Transverse colon (tissue), 4 donors: ENCODE data around the gene DVL1. TPM values are rescaled to one million over a fixed set of nuclear protein-coding genes. Genes with fewer than 3 reads are reported as not detected.

Experiments used
- DNase-seq: peaks from one replicate; pipeline ENCODE4 v3.0.0-alpha.2; 2019
- H3K27ac ChIP-seq, 4 donors: fragments of 200-600 bp; sonication (generic); 2 replicates each; pipeline ENCODE4 v1.5.1; 2016 to 2018; ENCODE audit warnings: inconsistent platforms in 4 of 4
- H3K27me3 ChIP-seq: fragments of 200-600 bp; sonication (generic); 2 replicates; pipeline ENCODE4 v1.5.1; 2017; ENCODE audit warnings: inconsistent platforms
- H3K36me3 ChIP-seq, 4 donors: fragments of 200-600 bp; sonication (generic); 2 replicates each; pipeline ENCODE4 v1.5.1; 2017 to 2019; ENCODE audit warnings: inconsistent platforms in 4 of 4
- H3K4me1 ChIP-seq, 4 donors: fragments of 200-600 bp; sonication (generic); 2 replicates each; pipeline ENCODE4 v1.5.1; 2017 to 2020; ENCODE audit warnings: inconsistent platforms in 4 of 4
- H3K4me3 ChIP-seq, 4 donors: fragments of 200-600 bp; sonication (generic); 1 replicate in 1 of 4; 2 replicates in 3 of 4; pipeline versions ENCODE4 v1.5.1 to v1.6.1; 2017 to 2019; ENCODE audit warnings: inconsistent platforms in 4 of 4
- H3K9me3 ChIP-seq, 2 donors: fragments of 200-600 bp; sonication (generic); 2 replicates each; pipeline ENCODE4 v1.5.1; 2017 to 2019; ENCODE audit warnings: inconsistent platforms in 2 of 2
- CTCF ChIP-seq, 5 experiments: fragments of 200-600 bp in 3 of 5; fragments of 450-650 bp in 2 of 5; sonication (generic) in 3 of 5; IDR thresholded peaks; 1 replicate in 2 of 5; 2 replicates in 3 of 5; pipeline ENCODE4 v1.5.1; 2016 to 2017; ENCODE audit warnings: antibody characterized with exemption in 5 of 5, inconsistent platforms in 3 of 5, mild to moderate bottlenecking in 2 of 5, moderate library complexity in 1 of 5
- EP300 ChIP-seq: sonication (generic); formaldehyde crosslinking; IDR thresholded peaks from one replicate; pipeline ENCODE4 v1.6.1; 2017; ENCODE audit warnings: antibody characterized with exemption, low read depth
- POLR2A ChIP-seq: fragments of 450-650 bp; IDR thresholded peaks from one replicate; pipeline ENCODE4 v1.6.1; 2016; ENCODE audit warnings: antibody characterized with exemption, mild to moderate bottlenecking, moderate library complexity
- POLR2AphosphoS5 ChIP-seq, 3 donors: sonication (generic); formaldehyde crosslinking; IDR thresholded peaks; one replicate each; pipeline ENCODE4 v1.6.1; 2016; ENCODE audit warnings: antibody characterized with exemption in 3 of 3
- WGBS, 2 donors: methylation state at CpG; one replicate each; pipeline ENCODE4 v1.1.5; 2018; ENCODE audit warnings: low coverage in 1 of 2; 5-methylcytosine and 5-hydroxymethylcytosine counted together
- in situ Hi-C, 4 donors: fragments of 200-750 bp; cut with MboI; loops; one replicate each; pipeline versions ENCODE4 v1.15.0 to v1.15.1; 2017; ENCODE audit warnings: low sequenced_read_pairs in 3 of 4, low pct_ligation_motif_present in 1 of 4, low pct_unique_long_range_greater_than_20kb in 1 of 4
- intact Hi-C: fragments of 100-400 bp; cut with DNase I; formaldehyde crosslinking; loops from one replicate; pipeline ENCODE4 v1.15.1; 2023; ENCODE audit warnings: low total_unique reads
- total RNA-seq, 4 donors: library from RNA; depleted of rRNA; stranded (reverse); fragments of >200 nt; gene quantifications; one replicate each; pipeline ENCODE4 v1.1.0, GENCODE V29; 2016

DVL1 gene
- total RNA-seq, 4 donors from 2014 or later, result 103 to 182 (median 115) TPM

DNA sequence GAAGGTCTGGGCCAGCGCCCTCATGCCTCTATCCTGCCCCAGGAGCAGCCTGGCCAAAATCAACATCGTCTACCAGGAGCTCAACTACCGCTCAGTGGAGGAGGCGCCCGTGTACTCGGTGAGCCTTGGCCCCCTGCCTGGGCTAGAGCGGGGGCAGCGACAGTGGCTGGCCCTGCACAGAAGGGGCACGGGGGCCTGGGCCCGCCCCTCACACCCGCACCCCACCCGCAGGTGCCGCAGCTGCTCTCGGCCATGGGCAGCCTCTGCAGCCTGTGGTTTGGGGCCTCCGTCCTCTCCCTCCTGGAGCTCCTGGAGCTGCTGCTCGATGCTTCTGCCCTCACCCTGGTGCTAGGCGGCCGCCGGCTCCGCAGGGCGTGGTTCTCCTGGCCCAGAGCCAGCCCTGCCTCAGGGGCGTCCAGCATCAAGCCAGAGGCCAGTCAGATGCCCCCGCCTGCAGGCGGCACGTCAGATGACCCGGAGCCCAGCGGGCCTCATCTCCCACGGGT lies 58.1 kb downstream of the DVL1 start:
- peak; percentile 45 for DNase-seq
- no peak overlapping the region for H3K27ac ChIP-seq
- intact Hi-C loops (loop anchor here (2.0 kb wide), 1 partner anchor 168 kb away; no protein-coding TSS in a partner anchor), in situ Hi-C loops (no loop called here)
- TF ChIP-seq POLR2AphosphoS5 (IDR thresholded peaks at IDR 0.05) (no peak), CTCF (IDR thresholded peaks at IDR 0.05) (no peak), POLR2A (no peak), EP300 (no peak)
- H3K4me3 ChIP-seq, result no peak overlapping the region
- H3K27me3 ChIP-seq, result peaks cover 19% of the 10 kb centered on the region
- no peaks in the 10 kb centered on the region for H3K9me3 ChIP-seq
- peaks cover 0 to 12% (median 11%) of the 10 kb centered on the region in 4 donors for H3K4me1 ChIP-seq
- 34% methylated on average over 18 of the region's 28 CpGs; no CpG with 5 or more reads in 1 of the 2 donors for WGBS, 2 donors
- H3K36me3 ChIP-seq, result no peaks in the 10 kb centered on the region

DNA sequence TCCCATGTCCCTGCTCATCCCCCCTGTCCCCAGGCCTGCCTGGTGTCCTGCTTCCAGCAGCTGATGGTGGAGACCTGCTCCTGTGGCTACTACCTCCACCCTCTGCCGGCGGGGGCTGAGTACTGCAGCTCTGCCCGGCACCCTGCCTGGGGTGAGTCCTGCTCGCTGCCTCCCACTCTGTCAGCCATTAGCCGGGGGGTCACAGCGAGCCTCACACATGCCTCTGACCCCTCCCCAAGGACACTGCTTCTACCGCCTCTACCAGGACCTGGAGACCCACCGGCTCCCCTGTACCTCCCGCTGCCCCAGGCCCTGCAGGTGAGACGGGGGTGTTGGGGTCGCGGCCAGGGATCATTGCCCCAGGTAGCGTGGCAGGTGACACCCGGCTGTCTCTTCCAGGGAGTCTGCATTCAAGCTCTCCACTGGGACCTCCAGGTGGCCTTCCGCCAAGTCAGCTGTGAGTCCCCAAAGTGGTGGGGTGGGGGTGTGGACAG lies 58.9 kb downstream of the DVL1 start:
- H3K27me3 ChIP-seq, result peaks cover 27% of the 10 kb centered on the region
- peaks cover 0 to 18% (median 15%) of the 10 kb centered on the region in 4 donors for H3K4me1 ChIP-seq
- no peaks in the 10 kb centered on the region for H3K36me3 ChIP-seq
- 67% methylated on average over 11 of the region's 15 CpGs; no CpG with 5 or more reads in 1 of the 2 donors for WGBS, 2 donors
- DNase-seq, result peak; percentile 83
- TF ChIP-seq POLR2A (no peak), CTCF (IDR thresholded peaks at IDR 0.05) (peak; percentile 56 to 88 (median 77))
- intact Hi-C loops, result loop anchor here (2.0 kb wide), 1 partner anchor 167 kb away; no protein-coding TSS in a partner anchor
- H3K27ac ChIP-seq, result no peak overlapping the region
- in situ Hi-C loops, result no loop called here
- no peaks in the 10 kb centered on the region for H3K9me3 ChIP-seq
- no peak overlapping the region for H3K4me3 ChIP-seq

DNA sequence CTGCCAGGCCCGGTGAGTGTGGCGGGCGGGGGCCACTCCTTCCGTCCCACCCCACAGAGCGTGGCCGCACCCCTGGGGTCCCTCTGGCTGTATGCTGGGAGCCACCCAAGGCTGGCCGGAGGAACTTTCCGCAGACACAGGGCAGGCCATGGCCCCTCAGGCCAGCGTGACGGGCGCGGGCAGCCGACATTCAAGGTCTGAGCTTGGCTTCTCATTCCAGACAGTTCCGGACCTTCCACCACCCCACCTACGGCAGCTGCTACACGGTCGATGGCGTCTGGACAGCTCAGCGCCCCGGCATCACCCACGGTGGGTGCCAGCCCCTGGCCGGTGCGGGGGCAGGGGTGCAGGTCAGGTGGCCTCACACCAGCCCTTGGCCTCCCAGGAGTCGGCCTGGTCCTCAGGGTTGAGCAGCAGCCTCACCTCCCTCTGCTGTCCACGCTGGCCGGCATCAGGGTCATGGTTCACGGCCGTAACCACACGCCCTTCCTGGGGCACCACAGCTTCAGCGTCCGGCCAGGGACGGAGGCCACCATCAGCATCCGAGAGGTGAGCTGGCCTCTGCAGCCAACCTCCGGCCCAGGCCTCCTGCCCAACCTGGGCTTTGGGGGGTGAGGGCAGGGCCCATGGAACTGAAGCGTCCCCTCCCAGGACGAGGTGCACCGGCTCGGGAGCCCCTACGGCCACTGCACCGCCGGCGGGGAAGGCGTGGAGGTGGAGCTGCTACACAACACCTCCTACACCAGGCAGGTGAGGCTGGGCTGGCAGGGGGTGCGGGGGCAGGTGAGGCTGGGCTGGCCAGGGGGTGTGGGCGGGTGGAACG lies 61.7 kb downstream of the DVL1 start:
- in situ Hi-C loops (no loop called here), intact Hi-C loops (no loop called here)
- TF ChIP-seq POLR2AphosphoS5 (IDR thresholded peaks at IDR 0.05) (no peak), POLR2A (no peak), EP300 (no peak), CTCF (IDR thresholded peaks at IDR 0.05) (no peak)
- Histone ChIP-seq H3K27me3 (peaks cover 33% of the 10 kb centered on the region), H3K4me3 (no peak overlapping the region), H3K9me3 (no peaks in the 10 kb centered on the region), H3K36me3 (no peaks in the 10 kb centered on the region), H3K27ac (no peak overlapping the region), H3K4me1 (peaks cover 0 to 18% (median 15%) of the 10 kb centered on the region in 4 donors)
- WGBS, 2 donors, result 83% methylated on average over 31 of the region's 46 CpGs; no CpG with 5 or more reads in 1 of the 2 donors
- DNase-seq, result no peak
